OCI-LY1 (cell line): Measurements from ENCODE around the gene OFD1.
A peak's percentile ranks its signal among the peaks of the same experiment; 100 is the strongest.
"Not testable (repeated sequence)": the region's sequence is repeated elsewhere in the genome, so short reads cannot be mapped to it uniquely, and the experiment has no call there.

Experiments used
- H2AFZ ChIP-seq: fragments of 200-600 bp; sonication (generic), shearing (Covaris generic); 2 replicates; pipeline ENCODE4 v1.6.0; 2014; ENCODE audit warnings: antibody characterized with exemption, mild to moderate bottlenecking, low read length
- H3F3A ChIP-seq: fragments of 200-600 bp; sonication (generic), shearing (Covaris generic); 2 replicates; pipeline ENCODE4 v1.6.0; 2014; ENCODE audit warnings: mild to moderate bottlenecking, antibody characterized with exemption, low read length, moderate library complexity; ENCODE audit not compliant: insufficient read depth
- H3K27ac ChIP-seq: fragments of 200-600 bp; sonication (generic); 2 replicates; pipeline ENCODE4 v1.5.1; 2014; ENCODE audit warnings: low read length, mixed run types, mild to moderate bottlenecking, low read depth; ENCODE audit not compliant: poor library complexity, severe bottlenecking
- H3K27me3 ChIP-seq: fragments of 200-600 bp; sonication (generic); 2 replicates; pipeline ENCODE4 v1.6.0; 2014; ENCODE audit warnings: antibody characterized with exemption, mild to moderate bottlenecking, low read length, moderate library complexity; ENCODE audit not compliant: insufficient read depth
- H3K36me3 ChIP-seq: fragments of 200-600 bp; sonication (generic); 2 replicates; pipeline ENCODE4 v1.6.1; 2014; ENCODE audit warnings: mild to moderate bottlenecking, antibody characterized with exemption, low read length, moderate library complexity, mixed read lengths; ENCODE audit not compliant: insufficient read depth
- H3K4me1 ChIP-seq: fragments of 200-600 bp; sonication (generic); 2 replicates; pipeline ENCODE4 v1.5.1; 2014; ENCODE audit warnings: mild to moderate bottlenecking, low read length, moderate library complexity; ENCODE audit not compliant: insufficient read depth, severe bottlenecking
- H3K4me2 ChIP-seq: fragments of 200-600 bp; sonication (generic), shearing (Covaris generic); 2 replicates; pipeline ENCODE4 v1.6.1; 2014; ENCODE audit warnings: low read length
- H3K4me3 ChIP-seq: fragments of 200-600 bp; sonication (generic); 2 replicates; pipeline ENCODE4 v1.5.1; 2014; ENCODE audit warnings: low read length, low read depth, mild to moderate bottlenecking, mixed read lengths; ENCODE audit not compliant: poor library complexity, severe bottlenecking
- H3K79me2 ChIP-seq: fragments of 200-600 bp; shearing (Covaris generic); 2 replicates; pipeline ENCODE4 v1.6.1; 2016; ENCODE audit warnings: mixed run types, low read length, mixed read lengths; ENCODE audit not compliant: insufficient read depth
- H3K9ac ChIP-seq: fragments of 200-600 bp; sonication (generic), shearing (Covaris generic); 2 replicates; pipeline ENCODE4 v1.6.1; 2014; ENCODE audit warnings: mild to moderate bottlenecking, low read length, mixed read lengths
- H3K9me2 ChIP-seq: fragments of 200-600 bp; sonication (generic), shearing (Covaris generic); 2 replicates; pipeline ENCODE4 v1.6.1; 2014; ENCODE audit warnings: low read depth, mild to moderate bottlenecking, low read length, mixed read lengths
- H3K9me3 ChIP-seq: fragments of 200-600 bp; shearing (Covaris generic); 2 replicates; pipeline ENCODE4 v1.6.1; 2014; ENCODE audit warnings: low read length, mixed read lengths
- H4K20me1 ChIP-seq: fragments of 200-600 bp; sonication (generic), shearing (Covaris generic); 2 replicates; pipeline ENCODE4 v1.6.0; 2016; ENCODE audit warnings: mild to moderate bottlenecking, low read length; ENCODE audit not compliant: insufficient read depth
- CTCF ChIP-seq: fragments of 200-600 bp; sonication (generic), shearing (Covaris generic); IDR thresholded peaks from 2 replicates; pipeline ENCODE4 v1.5.1; 2017; ENCODE audit warnings: mild to moderate bottlenecking, antibody characterized with exemption, low read length, moderate library complexity, mixed read lengths
- EZH2 ChIP-seq: fragments of 200-600 bp; sonication (generic), shearing (Covaris generic); IDR thresholded peaks from 2 replicates; pipeline ENCODE4 v1.8.0; 2017; ENCODE audit warnings: borderline replicate concordance, mixed run types, mild to moderate bottlenecking, antibody characterized with exemption, low read length, moderate library complexity, mixed read lengths

Gene OFD1

GRCh38 chrX:13721819-13722519 lies 12.6 kb upstream of the OFD1 start:
- TF ChIP-seq EZH2: no peak
- no peak for TF ChIP-seq CTCF
- Histone ChIP-seq H3K4me2 (peak overlapping the region; percentile 35; the same call in 1 of the 2 replicates), H4K20me1 (no peaks in the 10 kb centered on the region), H3K9me2 (no peaks in the 10 kb centered on the region), H3K27ac (peak overlapping the region; percentile 68), H3K4me1 (peaks cover 30% of the 10 kb centered on the region), H3K36me3 (peaks cover 50% of the 10 kb centered on the region), H3F3A (no peaks in the 10 kb centered on the region), H3K9me3 (no peaks in the 10 kb centered on the region), H3K9ac (no peak overlapping the region), H2AFZ (no peak overlapping the region), H3K27me3 (no peaks in the 10 kb centered on the region), H3K4me3 (no peak overlapping the region), H3K79me2 (peaks cover 11% of the 10 kb centered on the region)

GRCh38 chrX:13724878-13725277 lies 9.7 kb upstream of the OFD1 start:
- H3K9ac ChIP-seq: not testable (repeated sequence)
- peaks cover 11% of the 10 kb centered on the region for H3K79me2 ChIP-seq

GRCh38 chrX:13726583-13726982 lies 8.0 kb upstream of the OFD1 start:
- Histone ChIP-seq H3K36me3 (peaks cover 20% of the 10 kb centered on the region), H3K4me1 (peaks cover 31% of the 10 kb centered on the region), H3K79me2 (peaks cover 14% of the 10 kb centered on the region)
- not testable (repeated sequence) for H3F3A ChIP-seq, H2AFZ ChIP-seq, H4K20me1 ChIP-seq, H3K27me3 ChIP-seq, H3K9me3 ChIP-seq, H3K9ac ChIP-seq, H3K4me3 ChIP-seq, H3K27ac ChIP-seq, H3K4me2 ChIP-seq, H3K9me2 ChIP-seq

More at GRCh38 chrX:13724878-13725277, 9.7 kb upstream of the OFD1 start:
- H3F3A ChIP-seq, H2AFZ ChIP-seq, H3K4me3 ChIP-seq, H3K27me3 ChIP-seq, H3K4me2 ChIP-seq, H3K9me3 ChIP-seq, H3K9me2 ChIP-seq, H4K20me1 ChIP-seq: not testable (repeated sequence)
- Histone ChIP-seq H3K27ac (peak overlapping the region; percentile 32), H3K4me1 (peaks cover 30% of the 10 kb centered on the region), H3K36me3 (peaks cover 27% of the 10 kb centered on the region)

GRCh38 chrX:13730523-13730922 lies 4.0 kb upstream of the OFD1 start:
- H3K9me2 ChIP-seq, H4K20me1 ChIP-seq, H3K4me3 ChIP-seq, H3K27ac ChIP-seq, H3K9me3 ChIP-seq, H3K4me2 ChIP-seq, H3K27me3 ChIP-seq, H3F3A ChIP-seq, H2AFZ ChIP-seq, H3K9ac ChIP-seq: not testable (repeated sequence)
- Histone ChIP-seq H3K4me1 (peaks cover 26% of the 10 kb centered on the region), H3K79me2 (peaks cover 33% of the 10 kb centered on the region), H3K36me3 (peaks cover 22% of the 10 kb centered on the region)
